ENCODE results near the gene YWHAB. TPM values are rescaled to one million over a fixed set of nuclear protein-coding genes. Genes with fewer than 3 reads are reported as not detected.

YWHAB gene
- total and polyA plus RNA-seq, 2 of the 4 experiments (the other 2 are of a cell fraction) = 78.0 to 102 TPM

DNA sequence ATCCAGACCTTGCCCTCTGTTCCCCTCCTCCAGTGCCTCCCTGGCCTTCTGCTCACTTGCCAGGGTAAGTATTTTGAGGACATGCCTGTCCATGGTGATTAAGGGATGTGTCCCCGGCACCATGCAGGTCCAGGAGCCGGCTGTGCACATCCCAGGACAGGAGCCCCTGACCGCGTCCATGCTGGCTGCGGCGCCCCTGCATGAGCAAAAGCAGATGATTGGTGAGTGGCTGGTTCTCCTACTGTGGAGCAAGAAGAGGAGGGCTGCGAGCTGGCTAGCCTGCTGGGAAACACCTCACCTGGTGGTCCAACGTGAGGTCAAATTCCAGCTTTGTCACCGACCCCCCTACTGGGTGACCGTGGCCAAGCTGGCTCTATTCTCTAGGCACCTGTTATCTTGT, 51.0 kb downstream of the YWHAB start:
- no peak overlapping the region for H3K23ac ChIP-seq (ENCODE audit: low read depth, low read length)
- ATAC-seq (ENCODE audit: low read depth) (no peak), DNase-seq (no peak)
- no peak overlapping the region for H3K9ac ChIP-seq (ENCODE audit: low read depth, low read length)
- H3K27ac ChIP-seq (ENCODE audit: insufficient read depth, low read length) = no peak overlapping the region
- intact Hi-C loops (cut with micrococcal nuclease) (no loop called here), dilution Hi-C loops (cut with HindIII; ENCODE audit: low sequenced_read_pairs, unreplicated experiment) (no loop called here), in situ Hi-C loops (cut with MboI; ENCODE audit: low sequenced_read_pairs) (no loop called here)
- POLR2A ChIA-PET (ENCODE audit: unreplicated experiment) = no interaction called here
- H3K9me1 ChIP-seq (ENCODE audit: insufficient read depth, low read length) = peaks cover 9% of the 10 kb centered on the region; the same call in 1 of the 2 replicates
- BruUV-seq (replicated peaks) = no TSS peak
- TF ChIP-seq, protein P1, sequence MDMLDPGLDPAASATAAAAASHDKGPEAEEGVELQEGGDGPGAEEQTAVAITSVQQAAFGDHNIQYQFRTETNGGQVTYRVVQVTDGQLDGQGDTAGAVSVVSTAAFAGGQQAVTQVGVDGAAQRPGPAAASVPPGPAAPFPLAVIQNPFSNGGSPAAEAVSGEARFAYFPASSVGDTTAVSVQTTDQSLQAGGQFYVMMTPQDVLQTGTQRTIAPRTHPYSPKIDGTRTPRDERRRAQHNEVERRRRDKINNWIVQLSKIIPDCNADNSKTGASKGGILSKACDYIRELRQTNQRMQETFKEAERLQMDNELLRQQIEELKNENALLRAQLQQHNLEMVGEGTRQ (IDR thresholded peaks at IDR 0.05; ENCODE audit: low read depth, low read length) = no peak
- TF ChIP-seq POLR2A (IDR thresholded peaks at IDR 0.05; ENCODE audit: low read depth, low read length) = no peak
- TF ChIP-seq SMC3 (IDR thresholded peaks at IDR 0.05; ENCODE audit: low read depth, low read length) = no peak
- TF ChIP-seq MAZ (IDR thresholded peaks at IDR 0.05; ENCODE audit: borderline replicate concordance, low read depth, low read length) = no peak
- TF ChIP-seq, protein P2, sequence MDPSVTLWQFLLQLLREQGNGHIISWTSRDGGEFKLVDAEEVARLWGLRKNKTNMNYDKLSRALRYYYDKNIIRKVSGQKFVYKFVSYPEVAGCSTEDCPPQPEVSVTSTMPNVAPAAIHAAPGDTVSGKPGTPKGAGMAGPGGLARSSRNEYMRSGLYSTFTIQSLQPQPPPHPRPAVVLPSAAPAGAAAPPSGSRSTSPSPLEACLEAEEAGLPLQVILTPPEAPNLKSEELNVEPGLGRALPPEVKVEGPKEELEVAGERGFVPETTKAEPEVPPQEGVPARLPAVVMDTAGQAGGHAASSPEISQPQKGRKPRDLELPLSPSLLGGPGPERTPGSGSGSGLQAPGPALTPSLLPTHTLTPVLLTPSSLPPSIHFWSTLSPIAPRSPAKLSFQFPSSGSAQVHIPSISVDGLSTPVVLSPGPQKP (IDR thresholded peaks at IDR 0.05; ENCODE audit: borderline replicate concordance, low read depth, low read length) = no peak
- TF ChIP-seq, protein P3, sequence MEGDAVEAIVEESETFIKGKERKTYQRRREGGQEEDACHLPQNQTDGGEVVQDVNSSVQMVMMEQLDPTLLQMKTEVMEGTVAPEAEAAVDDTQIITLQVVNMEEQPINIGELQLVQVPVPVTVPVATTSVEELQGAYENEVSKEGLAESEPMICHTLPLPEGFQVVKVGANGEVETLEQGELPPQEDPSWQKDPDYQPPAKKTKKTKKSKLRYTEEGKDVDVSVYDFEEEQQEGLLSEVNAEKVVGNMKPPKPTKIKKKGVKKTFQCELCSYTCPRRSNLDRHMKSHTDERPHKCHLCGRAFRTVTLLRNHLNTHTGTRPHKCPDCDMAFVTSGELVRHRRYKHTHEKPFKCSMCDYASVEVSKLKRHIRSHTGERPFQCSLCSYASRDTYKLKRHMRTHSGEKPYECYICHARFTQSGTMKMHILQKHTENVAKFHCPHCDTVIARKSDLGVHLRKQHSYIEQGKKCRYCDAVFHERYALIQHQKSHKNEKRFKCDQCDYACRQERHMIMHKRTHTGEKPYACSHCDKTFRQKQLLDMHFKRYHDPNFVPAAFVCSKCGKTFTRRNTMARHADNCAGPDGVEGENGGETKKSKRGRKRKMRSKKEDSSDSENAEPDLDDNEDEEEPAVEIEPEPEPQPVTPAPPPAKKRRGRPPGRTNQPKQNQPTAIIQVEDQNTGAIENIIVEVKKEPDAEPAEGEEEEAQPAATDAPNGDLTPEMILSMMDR (conservative IDR thresholded peaks at IDR 0.05; ENCODE audit: low read depth, low read length) = no peak
- TF ChIP-seq NFE2L2 (IDR thresholded peaks at IDR 0.05; ENCODE audit: low read depth, low read length) = no peak
- TF ChIP-seq RCOR1 (IDR thresholded peaks at IDR 0.05; ENCODE audit: insufficient replicate concordance, low read length) = no peak
- TF ChIP-seq RAD21 (IDR thresholded peaks at IDR 0.05; ENCODE audit: low read length) = no peak
- TF ChIP-seq CHD1 (IDR thresholded peaks at IDR 0.05; ENCODE audit: low read depth, low read length) = no peak
- TF ChIP-seq FOS (IDR thresholded peaks at IDR 0.05; ENCODE audit: low read depth, low read length) = no peak
- no peak for TF ChIP-seq MXI1 (IDR thresholded peaks at IDR 0.05; ENCODE audit: borderline replicate concordance, low read depth, low read length)
- H2AFZ ChIP-seq (replicated peaks; ENCODE audit: low read length, poor library complexity) = no peak overlapping the region
- no peak overlapping the region for H2BK5ac ChIP-seq (ENCODE audit: low read depth, low read length, poor library complexity, severe bottlenecking)
- H3K4ac ChIP-seq (ENCODE audit: low read depth, low read length) = no peak overlapping the region
- H3K36me3 ChIP-seq (ENCODE audit: control insufficient read depth, insufficient read depth, low read length) = peaks cover 46% of the 10 kb centered on the region
- no peak overlapping the region for H2BK20ac ChIP-seq (ENCODE audit: low read depth, low read length)
- no peak overlapping the region for H3K4me2 ChIP-seq (ENCODE audit: low read depth, low read length)
- CTCF ChIA-PET = interaction anchor here (0.7 kb wide), 1 partner anchor 10 kb away, joined by 3 read pairs; no protein-coding TSS in a partner anchor
- no peaks in the 10 kb centered on the region for H3K79me1 ChIP-seq (ENCODE audit: low read depth in 1 of 2, low read length in 2 of 2)
- no peaks in the 10 kb centered on the region for H4K20me1 ChIP-seq (ENCODE audit: insufficient read depth, low read length)
- H2BK120ac ChIP-seq (ENCODE audit: low read depth, low read length) = no peak overlapping the region
- no peaks in the 10 kb centered on the region for H3K9me3 ChIP-seq (ENCODE audit: control insufficient read depth, insufficient read depth, low read length)
- no peak overlapping the region for H4K5ac ChIP-seq (ENCODE audit: low read depth, low read length)
- H3K14ac ChIP-seq (replicated peaks; ENCODE audit: low read depth, low read length) = no peak overlapping the region
- H2AK9ac ChIP-seq (replicated peaks; ENCODE audit: low read depth, low read length, poor library complexity) = no peak overlapping the region
- no peaks in the 10 kb centered on the region for H3K27me3 ChIP-seq (ENCODE audit: control insufficient read depth, insufficient read depth, low read length)
- 81% methylated on average over 3 of the region's 10 CpGs; no CpG with 5 or more reads in 1 of the 2 experiments for WGBS, 2 experiments (ENCODE audit: extremely low coverage in 2 of 2, insufficient read length in 1 of 2)
- H4K91ac ChIP-seq (ENCODE audit: insufficient read depth, low read depth, low read length) = no peak overlapping the region
- no peak overlapping the region for H4K8ac ChIP-seq (ENCODE audit: low read depth in 2 of 2, low read length in 2 of 2)
- H3K4me3 ChIP-seq (ENCODE audit: insufficient read depth, low read depth, low read length) = no peak overlapping the region
- no peaks in the 10 kb centered on the region for H3K4me1 ChIP-seq (ENCODE audit: control insufficient read depth, insufficient read depth, low read length)
- H3K56ac ChIP-seq (ENCODE audit: extremely low read depth, insufficient read depth, low read length) = no peak overlapping the region
- H3K18ac ChIP-seq (ENCODE audit: low read depth, low read length) = no peak overlapping the region
- H2AK5ac ChIP-seq (ENCODE audit: low read depth, low read length) = no peak overlapping the region
- H2BK15ac ChIP-seq (ENCODE audit: low read depth, low read length) = no peak overlapping the region

Measured in IMR-90 (cell line).